ENCODE measurements around the gene CHAC1. TPM values are rescaled to one million over a fixed set of nuclear protein-coding genes. Genes with fewer than 3 reads are reported as not detected.

Gene CHAC1
- total and polyA plus RNA-seq, 2 of the 13 experiments (the other 11 are each of a cell fraction or from before 2014, with no cell fraction given), result 0.44 TPM; not detected in 1

DNA sequence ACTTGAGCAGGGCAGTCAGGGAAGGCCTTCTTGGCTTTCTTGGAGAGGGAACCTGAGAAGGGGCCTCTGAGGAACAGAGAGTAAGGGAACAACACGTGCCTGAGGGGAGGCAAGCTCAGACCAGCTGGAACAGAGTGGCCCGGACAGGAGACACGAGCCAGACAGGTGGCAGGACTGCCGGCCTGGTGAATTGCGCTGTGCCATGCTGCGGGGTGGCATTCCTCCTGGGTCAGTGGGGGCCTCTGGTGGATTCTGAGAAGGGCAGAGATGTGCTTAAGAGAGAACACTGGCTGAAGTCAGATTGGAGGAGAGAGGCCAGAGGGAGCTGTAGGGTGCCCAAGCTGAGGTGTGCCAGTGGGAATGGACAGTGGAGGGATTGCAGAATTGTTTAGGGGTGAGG is 4.9 kb downstream of the CHAC1 start (continued):
- TF ChIP-seq DR1 (CRISPR knock-in tag; IDR thresholded peaks at IDR 0.05) (no peak), CEBPG (CRISPR knock-in tag; IDR thresholded peaks at IDR 0.05) (no peak), NPAS2 (CRISPR knock-in tag; IDR thresholded peaks at IDR 0.05; ENCODE audit: borderline replicate concordance) (no peak), ZNF747 (CRISPR knock-in tag; IDR thresholded peaks at IDR 0.05; ENCODE audit: borderline replicate concordance) (no peak), PHF5A (CRISPR knock-in tag; IDR thresholded peaks at IDR 0.05; ENCODE audit: low read depth, unreplicated experiment) (no peak), ZNF33B (CRISPR knock-in tag; IDR thresholded peaks at IDR 0.05) (no peak), ZFP62 (CRISPR knock-in tag; IDR thresholded peaks at IDR 0.05) (no peak), ZNF781 (CRISPR knock-in tag; IDR thresholded peaks at IDR 0.05; ENCODE audit: borderline replicate concordance, not compliant biosample characterization) (no peak), HNRNPL (IDR thresholded peaks at IDR 0.05; ENCODE audit: low read depth, low read length) (no peak)
- TF ChIP-seq, protein P1, sequence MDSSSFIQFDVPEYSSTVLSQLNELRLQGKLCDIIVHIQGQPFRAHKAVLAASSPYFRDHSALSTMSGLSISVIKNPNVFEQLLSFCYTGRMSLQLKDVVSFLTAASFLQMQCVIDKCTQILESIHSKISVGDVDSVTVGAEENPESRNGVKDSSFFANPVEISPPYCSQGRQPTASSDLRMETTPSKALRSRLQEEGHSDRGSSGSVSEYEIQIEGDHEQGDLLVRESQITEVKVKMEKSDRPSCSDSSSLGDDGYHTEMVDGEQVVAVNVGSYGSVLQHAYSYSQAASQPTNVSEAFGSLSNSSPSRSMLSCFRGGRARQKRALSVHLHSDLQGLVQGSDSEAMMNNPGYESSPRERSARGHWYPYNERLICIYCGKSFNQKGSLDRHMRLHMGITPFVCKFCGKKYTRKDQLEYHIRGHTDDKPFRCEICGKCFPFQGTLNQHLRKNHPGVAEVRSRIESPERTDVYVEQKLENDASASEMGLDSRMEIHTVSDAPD (CRISPR knock-in tag; IDR thresholded peaks at IDR 0.05), result no peak
- TF ChIP-seq, protein P2, sequence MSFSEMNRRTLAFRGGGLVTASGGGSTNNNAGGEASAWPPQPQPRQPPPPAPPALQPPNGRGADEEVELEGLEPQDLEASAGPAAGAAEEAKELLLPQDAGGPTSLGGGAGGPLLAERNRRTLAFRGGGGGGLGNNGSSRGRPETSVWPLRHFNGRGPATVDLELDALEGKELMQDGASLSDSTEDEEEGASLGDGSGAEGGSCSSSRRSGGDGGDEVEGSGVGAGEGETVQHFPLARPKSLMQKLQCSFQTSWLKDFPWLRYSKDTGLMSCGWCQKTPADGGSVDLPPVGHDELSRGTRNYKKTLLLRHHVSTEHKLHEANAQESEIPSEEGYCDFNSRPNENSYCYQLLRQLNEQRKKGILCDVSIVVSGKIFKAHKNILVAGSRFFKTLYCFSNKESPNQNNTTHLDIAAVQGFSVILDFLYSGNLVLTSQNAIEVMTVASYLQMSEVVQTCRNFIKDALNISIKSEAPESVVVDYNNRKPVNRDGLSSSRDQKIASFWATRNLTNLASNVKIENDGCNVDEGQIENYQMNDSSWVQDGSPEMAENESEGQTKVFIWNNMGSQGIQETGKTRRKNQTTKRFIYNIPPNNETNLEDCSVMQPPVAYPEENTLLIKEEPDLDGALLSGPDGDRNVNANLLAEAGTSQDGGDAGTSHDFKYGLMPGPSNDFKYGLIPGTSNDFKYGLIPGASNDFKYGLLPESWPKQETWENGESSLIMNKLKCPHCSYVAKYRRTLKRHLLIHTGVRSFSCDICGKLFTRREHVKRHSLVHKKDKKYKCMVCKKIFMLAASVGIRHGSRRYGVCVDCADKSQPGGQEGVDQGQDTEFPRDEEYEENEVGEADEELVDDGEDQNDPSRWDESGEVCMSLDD (CRISPR knock-in tag; IDR thresholded peaks at IDR 0.05; ENCODE audit: borderline replicate concordance), result no peak
- TF ChIP-seq, protein P3, sequence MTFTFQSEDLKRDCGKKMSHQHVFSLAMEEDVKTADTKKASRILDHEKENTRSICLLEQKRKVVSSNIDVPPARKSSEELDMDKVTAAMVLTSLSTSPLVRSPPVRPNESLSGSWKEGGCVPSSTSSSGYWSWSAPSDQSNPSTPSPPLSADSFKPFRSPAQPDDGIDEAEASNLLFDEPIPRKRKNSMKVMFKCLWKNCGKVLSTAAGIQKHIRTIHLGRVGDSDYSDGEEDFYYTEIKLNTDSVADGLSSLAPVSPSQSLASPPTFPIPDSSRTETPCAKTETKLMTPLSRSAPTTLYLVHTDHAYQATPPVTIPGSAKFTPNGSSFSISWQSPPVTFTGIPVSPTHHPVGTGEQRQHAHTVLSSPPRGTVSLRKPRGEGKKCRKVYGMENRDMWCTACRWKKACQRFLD (CRISPR knock-in tag; IDR thresholded peaks at IDR 0.05; ENCODE audit: borderline replicate concordance), result no peak
